Naive thymus-derived CD4-positive, alpha-beta T cell (primary cell): Measurements from ENCODE around the gene SGCB. TPM values are rescaled to one million over a fixed set of nuclear protein-coding genes. Genes with fewer than 3 reads are reported as not detected.

Experiments
- ATAC-seq: fragments of 150-1000 bp; cut with Tn5 transposase; 2 replicates; pipeline ENCODE4 v1.10.0; 2021; ENCODE audit warnings: mild to moderate bottlenecking, moderate library complexity
- CTCF ChIA-PET: fragments of 350-600 bp; sonication (Branson Sonifier 250); formaldehyde crosslinking; loops from one replicate; lab custom pipeline; 2021; ENCODE audit warnings: antibody characterized with exemption; lab: Charles Lee
- POLR2A ChIA-PET: fragments of 350-600 bp; sonication (Branson Sonifier 250); formaldehyde crosslinking; loops from one replicate; lab custom pipeline; 2021; ENCODE audit warnings: antibody characterized with exemption, inconsistent platforms; lab: Charles Lee
- DNase-seq, 9 donors: peaks; one replicate each; pipeline versions ENCODE4 v3.0.0 to v3.0.0-alpha.2; 2020 to 2022; ENCODE audit warnings: mixed read lengths in 1 of 9
- H3K27ac ChIP-seq: one replicate; pipeline ENCODE4 v1.7.0; 2013; ENCODE audit warnings: mild to moderate bottlenecking, low read depth, low read length, moderate library complexity
- H3K27me3 ChIP-seq, 2 donors: one replicate each; pipeline ENCODE4 v1.7.0; 2013; ENCODE audit warnings: low read length in 2 of 2, mild to moderate bottlenecking in 2 of 2, moderate library complexity in 2 of 2; ENCODE audit not compliant: control insufficient read depth in 2 of 2, insufficient read depth in 2 of 2
- H3K36me3 ChIP-seq, 3 experiments: 1 replicate in 2 of 3; 2 replicates in 1 of 3; pipeline ENCODE4 v1.7.0; 2013; ENCODE audit warnings: low read length in 3 of 3, mild to moderate bottlenecking in 3 of 3, moderate library complexity in 1 of 3; ENCODE audit not compliant: insufficient read depth in 3 of 3, control insufficient read depth in 2 of 3
- H3K4me1 ChIP-seq, 2 donors: one replicate each; pipeline ENCODE4 v1.7.0; 2013; ENCODE audit warnings: low read length in 2 of 2, mild to moderate bottlenecking in 2 of 2, moderate library complexity in 1 of 2; ENCODE audit not compliant: control insufficient read depth in 2 of 2, insufficient read depth in 2 of 2
- H3K4me3 ChIP-seq: 2 replicates; pipeline ENCODE4 v1.7.0; 2013; ENCODE audit warnings: mild to moderate bottlenecking, low read length
- H3K9me3 ChIP-seq, 3 experiments: 1 replicate in 2 of 3; 2 replicates in 1 of 3; pipeline ENCODE4 v1.7.0; 2013; ENCODE audit warnings: low read length in 3 of 3; ENCODE audit not compliant: control insufficient read depth in 2 of 3
- H3K27ac Mint-ChIP-seq, 9 donors: one replicate each; pipeline ENCODE4 v1.8.0; 2020 to 2022; ENCODE audit warnings: mixed read lengths in 9 of 9, mild to moderate bottlenecking in 8 of 9, moderate library complexity in 5 of 9, inconsistent platforms in 2 of 9
- H3K27me3 Mint-ChIP-seq, 5 donors: one replicate each; pipeline ENCODE4 v1.8.0; 2021 to 2022; ENCODE audit warnings: mixed read lengths in 5 of 5, mild to moderate bottlenecking in 1 of 5
- H3K36me3 Mint-ChIP-seq, 5 donors: one replicate each; pipeline ENCODE4 v1.8.0; 2020 to 2022; ENCODE audit warnings: mixed read lengths in 5 of 5, mild to moderate bottlenecking in 3 of 5, inconsistent platforms in 1 of 5
- H3K4me1 Mint-ChIP-seq, 7 donors: one replicate each; pipeline ENCODE4 v1.8.0; 2020 to 2022; ENCODE audit warnings: mixed read lengths in 7 of 7, mild to moderate bottlenecking in 3 of 7, inconsistent platforms in 1 of 7
- H3K4me3 Mint-ChIP-seq, 10 donors: one replicate each; pipeline ENCODE4 v1.8.0; 2020 to 2022; ENCODE audit warnings: mild to moderate bottlenecking in 10 of 10, mixed read lengths in 10 of 10, moderate library complexity in 6 of 10, inconsistent platforms in 2 of 10
- H3K9me3 Mint-ChIP-seq, 11 donors: one replicate each; pipeline ENCODE4 v1.8.0; 2020 to 2022; ENCODE audit warnings: mixed read lengths in 11 of 11, mild to moderate bottlenecking in 4 of 11, inconsistent platforms in 1 of 11, moderate library complexity in 1 of 11
- intact Hi-C, 2 donors: fragments of 100-400 bp; cut with micrococcal nuclease; formaldehyde crosslinking; loops; one replicate each; pipeline ENCODE4 v1.15.1; 2023
- polyA plus RNA-seq, 2 donors: library from polyadenylated mRNA; unstranded; fragments of 300-500 nt; fragmentation: Illumina TruSeq; gene quantifications; one replicate each; pipeline ENCODE4 v1.2.3, GENCODE V29; 2021
- total RNA-seq, 6 experiments: library from RNA in 5 of 6; stranded (reverse) in 5 of 6; gene quantifications; 1 replicate in 5 of 6; 2 replicates in 1 of 6; pipeline ENCODE4 v1.2.3 and lab custom pipeline; 2021 to 2026

SGCB gene
- total and polyA plus RNA-seq, 7 experiments from 2014 or later: 3.6 to 11.6 (median 4.5) TPM

- Histone ChIP-seq H3K27me3 (no peaks in the 10 kb centered on the region), H3K9me3 (no peaks in the 10 kb centered on the region), H3K27ac (no peak overlapping the region), H3K4me3 (no peak overlapping the region), H3K4me1 (no peaks in the 10 kb centered on the region), H3K36me3 (no peaks in the 10 kb centered on the region)
- no peaks in the 10 kb centered on the region for H3K9me3 Mint-ChIP-seq
- DNase-seq (no peak), ATAC-seq (no peak)
- intact Hi-C loops: no loop called here
- POLR2A ChIA-PET: no interaction called here
- H3K4me3 Mint-ChIP-seq: no peak overlapping the region
- no peak overlapping the region for H3K27ac Mint-ChIP-seq
- no peaks in the 10 kb centered on the region for H3K36me3 Mint-ChIP-seq
- CTCF ChIA-PET: no interaction called here
- H3K27me3 Mint-ChIP-seq: no peaks in the 10 kb centered on the region
- no peaks in the 10 kb centered on the region for H3K4me1 Mint-ChIP-seq
These were observed 25.4 kb downstream of the SGCB start for GRCh38 chr4:52012651-52013050.

DNA sequence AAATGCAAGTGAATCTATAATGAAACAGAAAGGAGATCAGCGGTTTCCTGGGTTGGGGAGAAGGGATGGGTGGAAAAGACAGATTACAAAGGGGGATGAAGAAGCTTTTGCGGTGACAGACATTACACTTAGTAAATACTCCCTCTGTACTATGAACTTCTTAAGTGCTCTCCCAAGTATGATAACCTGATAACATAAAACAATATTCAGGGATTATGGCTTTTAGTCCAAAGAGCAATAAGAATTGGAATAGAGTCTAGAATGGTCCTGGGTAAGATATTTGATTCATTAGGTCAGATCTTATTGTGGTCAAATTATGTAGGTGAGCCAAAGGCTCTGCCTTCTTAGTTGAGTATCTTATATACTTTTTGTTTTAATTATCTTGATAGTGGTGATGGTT lies 27.1 kb downstream of the SGCB start:
- H3K27me3 Mint-ChIP-seq: no peaks in the 10 kb centered on the region
- H3K36me3 Mint-ChIP-seq: no peaks in the 10 kb centered on the region
- Histone ChIP-seq H3K9me3 (no peaks in the 10 kb centered on the region), H3K4me1 (no peaks in the 10 kb centered on the region), H3K36me3 (no peaks in the 10 kb centered on the region), H3K4me3 (no peak overlapping the region), H3K27ac (no peak overlapping the region), H3K27me3 (no peaks in the 10 kb centered on the region)
- no peak for DNase-seq
- POLR2A ChIA-PET: no interaction called here
- ATAC-seq: no peak
- H3K27ac Mint-ChIP-seq: no peak overlapping the region
- no peaks in the 10 kb centered on the region for H3K4me1 Mint-ChIP-seq
- CTCF ChIA-PET: no interaction called here
- intact Hi-C loops: no loop called here
- H3K9me3 Mint-ChIP-seq: no peaks in the 10 kb centered on the region
- H3K4me3 Mint-ChIP-seq: no peak overlapping the region

GRCh38 chr4:52006887-52007286 lies 31.2 kb downstream of the SGCB start:
- Mint-ChIP-seq H3K4me1 (no peaks in the 10 kb centered on the region), H3K36me3 (no peaks in the 10 kb centered on the region), H3K4me3 (no peak overlapping the region), H3K27ac (no peak overlapping the region), H3K27me3 (no peaks in the 10 kb centered on the region), H3K9me3 (no peaks in the 10 kb centered on the region)
- intact Hi-C loops: no loop called here
- Histone ChIP-seq H3K27ac (no peak overlapping the region), H3K9me3 (no peaks in the 10 kb centered on the region), H3K4me3 (no peak overlapping the region), H3K27me3 (no peaks in the 10 kb centered on the region), H3K4me1 (no peaks in the 10 kb centered on the region), H3K36me3 (no peaks in the 10 kb centered on the region)
- no peak for DNase-seq
- ATAC-seq: no peak
- ChIA-PET POLR2A (no interaction called here), CTCF (no interaction called here)

- POLR2A ChIA-PET: no interaction called here
- CTCF ChIA-PET: no interaction called here
- H3K27ac Mint-ChIP-seq: no peak overlapping the region
These were observed 32.4 kb downstream of the SGCB start for GRCh38 chr4:52005604-52006273.

GRCh38 chr4:52004414-52004813 lies 33.7 kb downstream of the SGCB start:
- no peaks in the 10 kb centered on the region for H3K9me3 Mint-ChIP-seq
- H3K4me1 Mint-ChIP-seq: no peaks in the 10 kb centered on the region
- no peaks in the 10 kb centered on the region for H3K36me3 Mint-ChIP-seq
- ATAC-seq: no peak
- no peaks in the 10 kb centered on the region for H3K27me3 ChIP-seq
- H3K4me3 ChIP-seq: no peak overlapping the region
- intact Hi-C loops: no loop called here
- H3K36me3 ChIP-seq: no peaks in the 10 kb centered on the region
- POLR2A ChIA-PET: no interaction called here
- no peaks in the 10 kb centered on the region for H3K9me3 ChIP-seq
- no peaks in the 10 kb centered on the region for H3K27me3 Mint-ChIP-seq
- DNase-seq: no peak
- H3K4me1 ChIP-seq: no peaks in the 10 kb centered on the region
- CTCF ChIA-PET: no interaction called here
- no peak overlapping the region for H3K27ac ChIP-seq
- H3K27ac Mint-ChIP-seq: no peak overlapping the region
- H3K4me3 Mint-ChIP-seq: no peak overlapping the region

More at GRCh38 chr4:52005604-52006273, 32.4 kb downstream of the SGCB start:
- no peaks in the 10 kb centered on the region for H3K9me3 Mint-ChIP-seq
- no peak for ATAC-seq
- H3K36me3 ChIP-seq: no peaks in the 10 kb centered on the region
- no peak overlapping the region for H3K4me3 Mint-ChIP-seq
- H3K36me3 Mint-ChIP-seq: no peaks in the 10 kb centered on the region
- H3K4me1 Mint-ChIP-seq: no peaks in the 10 kb centered on the region
- no peak overlapping the region for H3K4me3 ChIP-seq
- H3K27me3 Mint-ChIP-seq: no peaks in the 10 kb centered on the region
- no peaks in the 10 kb centered on the region for H3K4me1 ChIP-seq
- DNase-seq: no peak
- no peaks in the 10 kb centered on the region for H3K27me3 ChIP-seq
- no peaks in the 10 kb centered on the region for H3K9me3 ChIP-seq
- intact Hi-C loops: no loop called here
- H3K27ac ChIP-seq: no peak overlapping the region

GRCh38 chr4:52001616-52002015 lies 36.5 kb downstream of the SGCB start:
- no peak for DNase-seq
- Mint-ChIP-seq H3K4me3 (no peak overlapping the region), H3K4me1 (no peaks in the 10 kb centered on the region), H3K27ac (no peak overlapping the region), H3K36me3 (no peaks in the 10 kb centered on the region), H3K27me3 (peaks cover 0 to 9% (median 4%) of the 10 kb centered on the region in 5 donors), H3K9me3 (no peaks in the 10 kb centered on the region)
- no peak overlapping the region for H3K27ac ChIP-seq
- ChIA-PET POLR2A (no interaction called here), CTCF (no interaction called here)
- H3K27me3 ChIP-seq: no peaks in the 10 kb centered on the region
- no peaks in the 10 kb centered on the region for H3K4me1 ChIP-seq
- no peaks in the 10 kb centered on the region for H3K36me3 ChIP-seq
- intact Hi-C loops: no loop called here
- no peaks in the 10 kb centered on the region for H3K9me3 ChIP-seq
- no peak overlapping the region for H3K4me3 ChIP-seq
- ATAC-seq: no peak

- Histone ChIP-seq H3K9me3 (no peaks in the 10 kb centered on the region), H3K4me3 (no peak overlapping the region), H3K27ac (no peak overlapping the region), H3K36me3 (no peaks in the 10 kb centered on the region), H3K27me3 (no peaks in the 10 kb centered on the region), H3K4me1 (no peaks in the 10 kb centered on the region)
- ATAC-seq (no peak), DNase-seq (no peak)
- CTCF ChIA-PET: no interaction called here
- H3K36me3 Mint-ChIP-seq: no peaks in the 10 kb centered on the region
- no peaks in the 10 kb centered on the region for H3K4me1 Mint-ChIP-seq
- no peak overlapping the region for H3K4me3 Mint-ChIP-seq
- no peaks in the 10 kb centered on the region for H3K9me3 Mint-ChIP-seq
- H3K27ac Mint-ChIP-seq: no peak overlapping the region
- POLR2A ChIA-PET: no interaction called here
- peaks cover 0 to 9% (median 5%) of the 10 kb centered on the region in 5 donors for H3K27me3 Mint-ChIP-seq
- intact Hi-C loops: no loop called here
These were observed 38.8 kb downstream of the SGCB start for GRCh38 chr4:51999250-51999649.
